ENCODE measurements around the gene TPD52L1.
"Not testable (repeated sequence)": the region's sequence is repeated elsewhere in the genome, so short reads cannot be mapped to it uniquely, and the experiment has no call there.

TPD52L1 gene, protein sequence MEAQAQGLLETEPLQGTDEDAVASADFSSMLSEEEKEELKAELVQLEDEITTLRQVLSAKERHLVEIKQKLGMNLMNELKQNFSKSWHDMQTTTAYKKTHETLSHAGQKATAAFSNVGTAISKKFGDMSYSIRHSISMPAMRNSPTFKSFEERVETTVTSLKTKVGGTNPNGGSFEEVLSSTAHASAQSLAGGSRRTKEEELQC
- total RNA-seq: 0.11 to 1.2 (median 0.21) reads per million in 3 experiments

DNA sequence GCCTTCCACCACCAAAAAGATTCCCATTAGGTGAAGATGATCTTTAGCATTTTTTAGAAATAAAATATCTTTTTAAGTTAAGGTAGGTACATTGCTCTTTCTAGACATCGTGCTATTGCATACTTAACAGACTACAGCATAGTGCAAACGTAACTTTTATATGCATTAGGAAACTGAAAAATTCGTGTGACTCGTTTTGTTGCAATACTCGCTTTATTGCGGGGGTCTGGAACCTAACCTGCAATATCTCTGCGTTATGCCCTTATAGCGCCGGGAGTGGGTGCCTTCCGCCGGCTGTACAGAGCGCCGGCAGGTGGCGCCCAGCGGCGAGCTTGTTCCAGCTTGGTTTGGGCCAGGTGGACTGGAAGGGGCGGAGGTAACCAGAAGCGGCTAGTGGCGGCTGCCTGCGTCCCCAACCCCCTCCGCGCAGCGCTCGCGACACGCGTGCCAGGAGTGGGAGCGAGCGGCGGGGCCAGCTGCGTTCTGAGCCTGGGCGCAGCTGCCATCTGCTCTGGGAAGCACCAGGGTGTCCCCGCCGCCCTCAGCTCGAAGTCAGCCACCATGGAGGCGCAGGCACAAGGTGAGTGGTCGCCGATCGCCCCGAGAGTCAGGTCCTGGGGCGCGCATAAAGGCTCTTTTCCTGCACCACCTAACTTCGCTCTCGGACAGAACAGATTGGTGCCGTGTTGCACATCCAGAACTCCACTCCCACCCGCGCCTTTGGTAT is at the start of gene TPD52L1:
Gene TPD52L1 (plus strand): TSS at position 383 of the 727 bp plus-strand sequence. CDS start 179 bp downstream, at position 562.
- DNase-seq: peak; percentile 27

DNA sequence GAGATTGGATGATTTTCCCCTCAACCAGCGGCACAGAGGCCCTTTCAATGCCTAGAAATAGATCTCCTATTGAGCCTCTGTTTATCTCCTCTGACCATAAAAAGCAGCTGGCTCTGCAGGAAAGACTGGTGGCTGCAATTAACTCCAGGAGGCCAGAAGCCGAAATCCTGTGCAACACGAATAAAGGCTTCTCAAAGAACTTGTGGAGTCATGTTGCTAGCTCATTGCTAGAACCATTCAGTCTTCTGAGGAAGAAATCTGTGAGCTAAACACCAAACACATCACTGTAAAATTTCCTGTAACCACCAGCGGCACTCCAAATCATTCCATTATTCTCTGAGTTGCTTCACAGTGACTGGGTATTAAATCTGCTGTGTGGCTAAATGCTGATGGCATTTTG is 49.1 kb upstream of the TPD52L1 start:
- no peak for DNase-seq

DNA sequence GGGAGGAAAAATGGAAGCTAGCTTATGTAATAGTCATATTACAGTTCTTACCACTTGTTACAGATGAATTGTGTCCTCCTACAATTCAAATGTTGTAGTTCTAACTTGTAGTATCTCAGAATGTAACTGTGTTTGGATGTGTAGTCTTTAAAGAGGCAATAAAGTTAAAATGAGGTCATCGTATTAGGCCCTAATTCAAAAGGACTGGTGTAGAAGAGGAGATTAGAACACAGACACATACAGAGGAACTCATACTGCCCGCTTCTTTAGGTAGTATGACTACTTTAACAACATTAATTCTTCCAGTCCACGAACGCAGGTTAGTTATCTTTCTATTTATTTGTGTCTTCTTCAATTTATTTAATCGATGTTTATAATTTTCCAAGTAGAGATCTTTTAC is 46.5 kb upstream of the TPD52L1 start:
- DNase-seq: no peak

DNA sequence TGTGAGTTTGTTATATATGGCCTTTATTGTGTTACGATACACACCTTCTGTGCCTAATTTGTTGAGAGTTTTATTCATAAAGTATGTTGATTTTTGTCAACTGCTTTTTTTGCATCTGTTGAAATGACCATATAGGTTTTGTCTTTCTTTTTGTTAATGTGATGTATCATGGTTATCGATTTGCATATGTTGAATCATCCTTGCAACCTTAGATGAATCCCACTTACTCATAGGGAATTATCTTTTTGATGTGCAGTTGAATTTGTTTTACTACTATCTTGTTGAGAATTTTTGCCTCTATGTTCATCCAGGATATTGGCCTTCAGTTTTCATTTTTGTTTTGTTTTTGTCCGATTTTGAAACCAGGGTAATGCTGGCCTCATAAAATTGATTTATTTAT is 45.7 kb upstream of the TPD52L1 start:
- DNase-seq: no peak

DNA sequence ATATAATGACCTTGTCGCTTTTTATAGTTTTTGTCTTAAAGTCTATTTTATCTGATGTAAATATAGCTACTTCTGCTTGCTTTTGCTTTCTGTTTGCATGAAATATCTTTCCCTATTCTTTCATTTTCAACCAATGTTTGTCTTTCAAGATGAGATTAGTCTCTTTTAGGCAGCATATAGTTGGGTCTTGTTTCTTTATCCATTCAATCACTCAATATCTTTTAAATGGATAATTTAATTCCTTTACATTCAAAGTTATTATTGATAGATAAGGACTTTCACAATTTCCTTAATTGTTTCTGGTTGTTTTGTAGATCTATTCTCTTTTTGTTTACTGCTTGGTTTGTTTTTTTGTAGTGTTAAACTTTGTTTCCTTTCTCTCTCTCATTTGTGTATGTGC is 43.5 kb upstream of the TPD52L1 start:
- no peak for DNase-seq

DNA sequence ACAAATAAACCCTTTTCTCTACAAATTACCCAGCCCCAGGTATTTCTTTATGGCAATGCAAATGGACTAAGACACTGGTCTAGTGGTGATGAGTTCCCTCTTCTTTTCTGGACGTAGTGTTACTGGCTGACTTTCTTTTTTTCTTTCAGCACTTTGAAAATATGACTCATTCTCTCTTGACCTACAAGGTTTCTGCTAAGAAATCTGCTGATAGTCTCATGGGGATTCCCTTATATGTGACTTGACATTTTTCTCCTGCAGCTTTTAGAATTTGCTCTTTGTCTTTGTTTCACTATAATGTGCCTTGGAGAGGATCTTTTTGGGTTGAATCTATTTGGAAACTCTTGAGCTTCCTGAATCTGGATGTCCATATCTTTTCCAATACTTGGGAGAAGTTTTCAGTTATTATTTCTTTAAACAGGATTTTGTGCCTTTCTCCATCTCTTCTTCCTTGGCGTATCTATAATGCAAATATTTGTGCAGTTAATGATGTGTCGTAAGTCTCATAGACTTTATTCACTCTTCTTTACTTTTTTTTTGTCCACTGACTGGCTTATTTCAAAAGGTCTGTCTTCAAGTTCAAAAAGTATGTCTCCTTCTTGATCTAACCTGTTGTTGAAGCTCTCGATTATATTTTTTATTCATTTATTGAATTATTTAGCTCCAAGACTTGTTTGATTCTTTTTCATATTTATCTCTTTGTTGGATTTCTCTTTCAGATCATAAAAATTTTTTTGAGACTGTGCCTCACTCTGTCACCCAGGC is 42.2 kb upstream of the TPD52L1 start:
- no peak for DNase-seq

DNA sequence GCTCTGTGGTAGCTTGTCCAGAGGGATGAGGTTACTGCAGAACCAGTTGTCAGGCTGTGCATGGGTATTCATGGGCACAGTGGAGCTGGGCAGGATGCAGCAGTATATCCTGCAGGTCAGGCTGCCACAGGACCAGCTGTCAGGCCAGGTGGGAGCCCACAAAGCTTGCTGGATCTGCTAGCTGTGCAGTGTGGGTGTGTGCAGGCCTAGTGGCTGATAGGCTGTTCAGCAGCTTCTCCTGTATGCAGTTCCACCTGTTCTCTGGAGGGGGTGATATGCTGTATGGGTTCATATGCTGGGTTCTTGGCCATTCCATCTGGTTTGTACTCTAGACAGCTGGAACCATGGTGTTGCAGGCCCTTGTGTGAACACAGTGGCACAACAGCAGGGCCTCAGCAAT is 40.6 kb upstream of the TPD52L1 start:
- no peak for DNase-seq

DNA sequence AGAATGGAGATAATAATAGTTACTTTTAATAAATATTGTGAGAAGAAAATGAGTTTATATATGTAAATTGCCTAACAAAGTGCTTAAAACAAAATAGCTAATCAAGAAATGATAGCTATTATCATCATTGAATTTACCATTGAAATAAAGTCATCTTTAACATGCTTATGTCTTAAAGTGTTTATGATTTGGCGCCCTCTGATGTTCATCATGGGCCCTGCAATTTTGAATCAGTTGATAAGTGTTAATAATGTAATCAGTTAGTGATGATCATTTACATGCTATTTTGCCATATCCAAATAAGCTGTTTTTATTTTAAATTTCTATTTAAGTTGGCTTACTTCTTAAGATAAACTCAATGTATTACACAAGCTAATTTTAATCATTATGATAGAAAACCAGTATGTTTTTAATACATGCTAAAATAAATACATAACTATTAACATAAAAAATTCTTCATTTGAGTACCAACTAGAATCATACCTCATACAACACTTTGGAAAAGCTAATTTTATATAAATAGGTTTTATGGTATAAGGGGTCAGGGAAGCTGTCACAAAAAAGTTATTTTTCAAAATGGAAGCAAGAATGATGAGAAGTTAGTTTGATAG is 39.2 kb upstream of the TPD52L1 start:
- DNase-seq: peak; percentile 25

DNA sequence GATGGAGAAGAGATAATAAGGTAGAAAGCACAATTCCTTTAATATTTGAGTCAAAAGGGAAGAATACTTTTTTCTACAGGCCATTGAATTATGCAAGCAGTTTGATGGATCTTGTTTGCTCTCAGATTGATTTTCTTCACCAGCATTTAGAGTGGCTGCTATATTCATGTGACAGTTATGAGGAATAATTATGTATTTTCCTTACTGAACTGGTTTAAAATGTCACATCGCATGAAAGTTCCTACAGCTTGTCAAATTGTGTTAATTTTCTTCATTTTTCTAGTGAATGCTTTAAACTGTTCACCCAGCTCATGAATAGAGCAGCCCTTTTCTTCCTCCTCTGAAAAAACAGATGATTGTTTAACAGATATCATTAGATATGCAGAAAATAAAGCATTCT is 37.4 kb upstream of the TPD52L1 start:
- no peak for DNase-seq

DNA sequence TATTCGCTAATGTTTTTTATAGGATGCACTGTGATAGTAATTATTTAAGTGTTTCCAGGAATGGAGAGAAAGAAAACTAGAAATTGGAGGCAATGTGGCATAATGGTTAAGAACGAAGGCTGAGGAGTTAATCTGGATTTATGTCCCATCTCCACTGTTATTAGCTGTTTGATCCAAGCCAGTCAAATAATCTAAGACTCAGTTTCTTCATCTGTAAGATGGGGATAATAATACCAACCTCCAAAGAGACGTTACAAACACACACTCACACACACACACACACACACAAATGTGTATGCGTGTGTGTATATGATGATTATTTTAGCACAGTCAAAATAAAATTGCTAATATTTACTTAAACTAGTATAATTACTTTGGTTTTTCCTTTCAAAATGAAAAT is 36.9 kb upstream of the TPD52L1 start:
- no peak for DNase-seq

DNA sequence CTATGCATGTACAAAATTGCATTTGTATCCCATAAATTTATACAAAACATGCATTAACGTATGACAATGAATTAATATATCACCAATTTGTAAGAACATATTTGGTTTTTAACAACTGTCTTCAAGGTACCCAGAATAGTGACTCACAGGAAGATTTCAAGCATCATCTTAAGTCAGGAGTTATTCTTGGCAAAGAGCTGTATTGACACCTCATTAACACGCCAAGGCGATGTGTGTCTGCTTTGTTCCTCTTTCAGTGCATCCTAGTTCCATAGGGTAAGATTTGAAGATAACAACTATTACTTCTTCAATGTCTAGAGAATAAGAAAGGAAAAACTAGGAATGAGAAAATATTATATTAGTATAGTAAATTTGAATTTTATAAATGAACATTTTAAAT is 35.8 kb upstream of the TPD52L1 start:
- no peak for DNase-seq

DNA sequence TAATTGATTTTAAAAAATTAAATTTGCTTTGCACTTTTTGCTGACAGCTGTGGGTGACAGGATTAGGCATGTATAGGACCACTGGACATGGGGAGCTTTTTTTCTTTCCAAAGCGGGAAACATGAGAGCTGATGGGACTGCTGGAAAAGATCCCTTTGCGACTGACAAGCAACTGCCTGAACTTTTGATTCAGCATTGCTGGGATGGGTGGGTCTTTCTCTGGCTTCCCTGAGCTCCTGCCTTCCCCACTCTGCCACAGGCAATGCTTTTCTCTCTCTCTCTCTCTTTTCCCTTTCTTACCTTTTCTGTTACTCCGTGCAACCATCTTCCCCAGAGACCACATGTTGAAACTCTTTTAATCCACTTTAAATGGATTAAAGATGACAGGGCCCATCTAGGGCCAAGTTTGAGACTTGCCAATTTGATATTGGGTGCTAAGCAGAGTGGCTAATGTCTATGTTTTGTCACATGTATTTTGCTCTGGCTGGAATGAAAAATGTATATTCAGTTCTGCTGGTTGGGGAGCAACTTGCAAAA is 33.5 kb upstream of the TPD52L1 start:
- no peak for DNase-seq

DNA sequence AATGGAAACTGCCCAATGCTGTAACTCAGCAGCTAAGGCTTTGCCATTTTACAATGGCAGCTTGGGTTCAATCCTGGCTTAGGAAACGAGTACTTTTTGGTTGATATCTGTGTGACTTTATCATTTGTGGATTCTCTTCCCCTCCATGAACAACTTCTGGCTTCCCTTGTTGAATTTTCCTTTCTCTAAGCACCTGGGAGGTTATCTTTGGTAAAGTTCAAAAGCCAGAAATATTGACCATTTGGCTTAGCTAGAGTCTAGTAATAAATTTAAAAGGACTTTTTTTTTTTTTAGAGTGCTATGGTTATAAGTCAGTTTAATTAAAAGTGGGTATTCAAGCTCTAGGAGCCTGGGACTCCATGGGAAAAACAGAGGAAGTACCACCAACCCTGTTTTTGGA is 31.7 kb upstream of the TPD52L1 start:
- no peak for DNase-seq

DNA sequence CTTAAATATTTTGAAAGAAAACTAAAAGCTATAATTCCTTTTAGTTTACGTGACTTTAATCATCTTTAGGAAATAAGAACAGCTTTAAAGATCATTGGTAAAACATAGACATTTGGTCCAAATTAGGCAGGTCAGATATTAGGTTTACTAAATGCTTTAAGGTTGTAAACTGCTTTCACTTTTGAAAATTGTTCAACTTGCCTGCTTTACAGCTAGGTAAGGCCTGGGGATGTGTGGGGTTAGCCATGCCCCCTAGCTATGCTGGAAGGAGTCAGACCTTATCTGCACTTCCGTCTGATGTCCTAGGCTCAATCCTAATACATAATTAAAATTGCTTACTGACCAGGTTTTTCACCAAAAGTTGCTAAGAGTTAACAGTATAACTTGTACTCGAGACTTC is 30.5 kb upstream of the TPD52L1 start:
- DNase-seq: no peak

DNA sequence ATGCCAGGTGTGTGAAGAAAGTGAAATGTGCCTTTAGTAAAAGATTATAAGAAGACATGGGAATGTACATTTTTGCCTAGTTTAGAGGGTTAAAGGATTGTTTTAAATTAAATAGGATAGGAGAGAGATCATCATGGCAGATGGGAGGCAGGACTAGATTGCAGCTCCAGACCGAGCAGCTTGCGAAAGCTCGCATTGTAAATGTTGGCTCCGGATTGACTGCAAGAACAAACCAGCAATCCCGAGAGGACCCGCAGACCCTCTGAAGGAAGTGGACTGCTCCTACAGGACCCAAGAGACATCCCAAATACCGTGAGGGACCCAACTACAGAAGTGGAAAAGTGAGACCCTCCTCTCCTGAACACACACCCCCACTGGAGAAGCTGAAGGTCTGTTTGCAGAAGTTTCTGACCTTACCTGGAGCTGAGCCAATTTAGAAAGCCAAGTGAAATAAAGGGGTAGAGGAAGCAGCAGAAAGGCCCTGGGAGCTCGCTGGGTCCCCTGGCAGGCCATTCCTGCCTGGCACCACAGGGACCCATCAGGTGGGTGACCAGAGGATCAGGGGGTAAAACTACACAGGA is 30.0 kb upstream of the TPD52L1 start:
- no peak for DNase-seq

DNA sequence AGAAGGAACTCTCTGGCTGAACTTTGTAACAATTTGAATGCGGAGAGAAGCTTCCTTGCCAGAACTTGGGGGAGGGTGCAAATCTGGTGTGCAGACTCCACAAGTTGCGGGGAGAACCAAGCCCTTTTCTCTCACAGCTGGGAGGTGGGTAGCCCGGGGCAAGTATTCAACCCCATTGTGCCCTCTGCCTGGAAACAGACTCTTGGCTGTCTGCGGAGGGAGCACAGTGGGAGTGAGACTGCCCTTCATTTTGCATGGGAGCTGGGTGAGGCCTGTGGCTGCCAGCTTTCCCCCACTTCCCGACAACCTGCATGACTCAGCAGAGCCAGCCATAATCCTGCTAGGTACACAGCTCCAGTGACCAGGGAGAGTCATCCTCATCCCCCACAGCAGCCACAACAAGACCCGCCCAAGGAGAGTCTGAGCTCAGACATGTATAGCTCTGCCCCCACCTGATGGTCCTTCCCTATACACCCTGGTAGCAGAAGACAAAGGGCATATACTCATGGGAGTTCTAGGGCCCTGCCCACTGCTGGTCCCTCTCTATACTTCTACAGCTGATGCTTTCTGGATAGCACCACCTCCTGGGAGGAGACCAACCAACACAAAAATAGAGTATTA is 29.4 kb upstream of the TPD52L1 start:
- DNase-seq: no peak

DNA sequence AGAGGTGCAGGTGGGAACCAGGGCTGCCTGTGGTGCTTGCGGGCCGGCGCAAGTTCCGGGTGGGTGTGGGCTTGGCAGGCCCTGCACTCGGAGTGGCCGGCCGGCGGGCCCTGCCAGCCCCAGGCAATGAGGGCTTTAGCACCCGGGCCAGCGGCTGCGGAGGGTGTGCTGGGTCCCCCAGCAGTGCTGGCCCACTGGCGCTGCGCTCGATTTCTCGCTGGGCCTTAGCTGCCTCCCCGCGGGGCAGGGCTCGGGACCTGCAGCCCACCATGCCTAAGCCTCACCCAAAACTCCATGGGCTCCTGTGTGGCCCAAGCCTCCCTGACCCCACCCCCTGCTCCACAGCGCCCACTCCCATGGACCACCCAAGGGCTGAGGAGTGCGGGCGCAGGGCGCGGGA is 27.7 kb upstream of the TPD52L1 start:
- not testable (repeated sequence) for DNase-seq

DNA sequence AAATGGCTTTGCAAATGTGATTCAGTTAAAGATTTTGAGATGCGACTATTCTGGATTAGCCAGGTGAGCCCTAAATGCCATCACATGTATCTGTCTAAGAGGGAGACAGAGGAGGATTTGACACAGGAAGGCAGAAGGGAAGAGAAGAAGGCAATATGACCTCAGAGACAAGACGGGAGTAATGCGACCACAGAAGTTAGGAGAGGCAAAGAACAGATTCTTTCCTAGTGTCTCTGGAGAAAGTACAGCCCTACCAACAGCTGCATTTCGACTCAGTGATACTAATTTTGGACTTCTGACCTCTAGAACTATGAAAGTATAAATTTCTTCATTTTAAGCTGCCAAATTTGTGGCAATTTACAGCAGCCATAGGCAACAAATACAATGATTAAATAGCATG is 24.2 kb upstream of the TPD52L1 start:
- DNase-seq: no peak

DNA sequence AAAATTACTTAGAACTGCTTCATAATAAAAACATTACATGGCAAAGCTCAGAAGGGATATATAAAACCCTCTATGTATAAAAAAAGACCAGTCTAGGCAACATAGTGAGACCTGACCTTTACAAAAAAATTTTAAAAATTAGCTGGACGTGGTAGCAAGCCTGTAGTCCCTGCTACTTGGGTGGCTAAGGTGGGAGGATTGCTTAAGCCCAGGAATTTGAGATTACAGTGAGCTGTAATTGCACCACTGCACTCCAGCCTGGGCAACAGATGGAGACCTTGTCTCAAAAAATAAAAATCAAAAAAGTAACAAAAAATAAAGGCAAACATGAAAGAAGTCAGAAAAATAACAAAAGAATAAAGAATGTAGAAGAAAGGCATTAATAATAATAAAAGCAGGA is 21.5 kb upstream of the TPD52L1 start:
- no peak for DNase-seq

DNA sequence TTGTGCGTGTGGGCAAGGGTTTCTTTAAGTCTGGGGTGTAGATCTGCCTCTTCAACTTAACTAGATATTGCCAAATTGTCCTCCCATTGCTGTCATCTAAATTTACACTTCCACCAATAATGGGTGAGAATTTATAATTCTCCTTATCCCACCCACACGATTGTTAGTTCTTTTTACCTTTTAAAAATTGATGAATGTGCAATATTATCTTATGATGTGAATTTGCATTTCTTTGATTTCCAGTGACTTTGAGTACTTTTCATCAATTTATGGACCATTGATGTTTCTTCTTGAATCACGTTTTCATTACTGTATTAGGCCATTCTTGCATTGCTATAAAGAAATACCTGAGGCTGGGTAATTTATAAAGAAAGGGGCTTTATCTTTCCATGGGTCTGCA is 17.2 kb upstream of the TPD52L1 start:
- no peak for DNase-seq

DNA sequence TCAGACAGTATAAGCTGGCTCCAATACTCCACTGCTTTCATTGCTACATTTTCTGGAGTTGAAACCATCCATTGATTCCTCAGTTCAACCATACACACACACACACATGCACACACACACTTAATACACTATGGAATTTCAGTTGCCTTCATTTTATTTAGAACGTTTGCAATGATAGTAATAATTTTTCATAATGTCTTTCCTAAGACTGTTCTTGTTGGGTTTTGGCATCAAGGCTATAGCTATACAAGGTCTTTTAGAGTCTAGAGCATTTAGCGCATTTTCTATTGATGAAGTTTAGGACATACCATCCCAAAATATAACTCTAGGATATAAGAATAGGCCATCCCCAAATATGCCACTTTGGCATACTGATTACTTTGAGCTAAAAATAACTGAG is 15.5 kb upstream of the TPD52L1 start:
- DNase-seq: no peak

DNA sequence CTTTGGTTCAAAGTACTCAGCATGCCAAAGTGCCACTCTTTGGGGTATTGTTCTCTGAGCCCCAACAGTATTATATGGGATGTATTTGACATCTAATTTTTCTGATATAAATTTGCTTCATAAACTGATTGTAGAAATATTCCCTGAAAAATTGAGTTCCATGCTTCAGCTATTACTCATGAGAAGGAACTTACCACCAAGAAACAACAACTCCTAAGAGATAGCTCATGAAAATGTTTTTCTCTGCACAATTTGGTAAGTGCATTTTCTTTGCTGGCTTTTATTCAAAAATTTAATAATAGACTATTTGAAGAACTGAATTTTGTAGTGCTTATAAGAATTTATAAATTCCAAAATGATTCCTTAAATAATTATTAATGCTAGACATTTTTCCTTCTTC is 12.8 kb upstream of the TPD52L1 start:
- no peak for DNase-seq
